Activated naive CD8-positive, alpha-beta T cell treated with anti-CD3 and anti-CD28 coated beads, Interleukin-2, amount 10 ng/mL, durations not matched to agents 7 days and 5 days (primary cell): Measurements from ENCODE around the gene TDRKH. TPM values are rescaled to one million over a fixed set of nuclear protein-coding genes. Genes with fewer than 3 reads are reported as not detected.

Experiments used
- ATAC-seq: fragments of 150-1000 bp; cut with Tn5 transposase; one replicate; pipeline ENCODE4 v1.10.0; 2021; ENCODE audit warnings: low read depth, moderate library complexity
- POLR2A ChIA-PET: fragments of 350-600 bp; sonication (Branson Sonifier 250); formaldehyde crosslinking; loops from one replicate; lab custom pipeline; 2021; ENCODE audit warnings: antibody characterized with exemption; lab: Charles Lee
- DNase-seq: peaks from one replicate; pipeline ENCODE4 v3.0.0; 2021
- H3K27ac Mint-ChIP-seq: one replicate; pipeline ENCODE4 v1.8.0; 2022; ENCODE audit warnings: mild to moderate bottlenecking, mixed read lengths
- H3K27me3 Mint-ChIP-seq: one replicate; pipeline ENCODE4 v1.8.0; 2022; ENCODE audit warnings: mild to moderate bottlenecking, moderate library complexity, mixed read lengths
- H3K36me3 Mint-ChIP-seq: one replicate; pipeline ENCODE4 v1.8.0; 2021; ENCODE audit warnings: mild to moderate bottlenecking, mixed read lengths
- H3K4me1 Mint-ChIP-seq: one replicate; pipeline ENCODE4 v1.8.0; 2021; ENCODE audit warnings: mixed read lengths
- H3K4me3 Mint-ChIP-seq: one replicate; pipeline ENCODE4 v1.8.0; 2022; ENCODE audit warnings: mild to moderate bottlenecking, moderate library complexity, mixed read lengths
- H3K9me3 Mint-ChIP-seq: one replicate; pipeline ENCODE4 v1.8.0; 2021; ENCODE audit warnings: mixed read lengths
- total RNA-seq, 2 experiments: library from RNA; stranded (reverse); gene quantifications; one replicate each; pipeline ENCODE4 v1.2.3, GENCODE V29; 2021

Gene TDRKH
- total RNA-seq, 2 experiments from 2014 or later = 15.9 to 16.1 TPM

DNA sequence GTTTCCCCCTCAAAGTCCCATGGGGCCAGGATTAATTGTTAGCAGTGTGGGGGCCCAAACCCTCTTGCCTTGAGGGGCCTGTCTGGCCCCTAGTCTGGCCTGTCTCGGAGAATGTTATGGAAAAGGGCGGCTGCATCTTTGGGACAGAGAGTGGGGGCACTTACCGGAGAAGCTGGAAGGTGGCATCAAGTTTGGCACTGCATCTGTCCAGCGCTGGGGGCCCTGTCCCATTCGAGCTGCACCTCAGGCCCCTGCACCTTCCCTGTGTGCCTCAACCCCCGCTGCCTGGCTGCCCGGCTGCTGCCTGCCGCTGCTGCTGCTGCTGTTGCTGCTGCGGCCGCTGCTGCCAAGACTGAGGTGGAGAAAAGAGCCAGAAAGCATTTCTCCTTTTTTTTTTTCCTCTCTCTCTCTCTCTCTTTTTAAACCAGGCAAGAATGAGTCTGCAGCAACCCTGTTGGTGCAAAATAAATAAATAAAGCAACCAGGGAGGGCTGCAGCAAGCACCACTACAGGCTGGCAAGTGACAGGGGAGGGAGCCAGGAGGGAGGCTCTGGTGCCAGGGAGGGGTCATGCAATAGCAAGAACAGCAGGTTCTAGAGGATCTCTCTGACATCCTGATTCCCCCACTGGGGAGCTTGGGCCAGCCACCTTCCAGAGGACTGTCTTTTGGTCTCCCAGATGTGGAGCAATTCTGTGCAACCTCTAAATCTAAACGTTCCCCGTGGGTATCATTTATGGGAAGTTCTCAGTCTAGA lies 14.9 kb upstream of the TDRKH start, which contains the start of gene LINGO4:
TSS of gene LINGO4 (minus strand) at position 354 of the 755 bp plus-strand sequence. CDS start 2,715 bp downstream, outside the sequence.
- Mint-ChIP-seq H3K36me3 (no peaks in the 10 kb centered on the region), H3K27ac (no peak within 1 kb of the TSS), H3K9me3 (no peaks in the 10 kb centered on the region), H3K27me3 (peaks cover 18% of the 10 kb centered on the region), H3K4me1 (peaks cover 5% of the 10 kb centered on the region), H3K4me3 (no peak within 1 kb of the TSS)
- ATAC-seq = no peak
- POLR2A ChIA-PET = no interaction called here
- no peak for DNase-seq

DNA sequence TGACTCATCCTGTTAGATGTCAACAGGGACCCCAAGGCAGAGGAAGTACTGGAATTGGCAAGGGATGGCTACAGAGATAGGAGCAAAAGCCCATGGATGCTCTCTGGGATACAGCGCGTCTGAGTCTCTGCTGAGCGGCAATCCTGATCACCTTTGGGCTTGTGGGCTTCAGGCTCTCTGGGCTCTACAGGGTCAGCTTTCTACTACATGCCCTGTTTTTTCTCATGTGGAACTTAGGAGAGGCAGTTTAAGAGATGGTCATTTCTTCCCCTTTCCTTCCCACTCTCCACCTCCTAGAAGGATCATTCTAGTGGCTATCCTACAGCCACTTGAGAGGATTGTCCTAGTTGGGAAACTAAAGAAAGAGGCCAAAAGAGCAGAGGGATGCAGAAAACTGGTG lies 13.6 kb upstream of the TDRKH start:
- Mint-ChIP-seq H3K9me3 (no peaks in the 10 kb centered on the region), H3K27ac (no peak overlapping the region), H3K36me3 (no peaks in the 10 kb centered on the region), H3K4me1 (peaks cover 5% of the 10 kb centered on the region), H3K4me3 (no peak overlapping the region), H3K27me3 (peaks cover 20% of the 10 kb centered on the region)
- POLR2A ChIA-PET = interaction anchor here (1.2 kb wide), 1 partner anchor 14 kb away, joined by 3 read pairs; no protein-coding TSS in a partner anchor
- ATAC-seq (no peak), DNase-seq (no peak)

DNA sequence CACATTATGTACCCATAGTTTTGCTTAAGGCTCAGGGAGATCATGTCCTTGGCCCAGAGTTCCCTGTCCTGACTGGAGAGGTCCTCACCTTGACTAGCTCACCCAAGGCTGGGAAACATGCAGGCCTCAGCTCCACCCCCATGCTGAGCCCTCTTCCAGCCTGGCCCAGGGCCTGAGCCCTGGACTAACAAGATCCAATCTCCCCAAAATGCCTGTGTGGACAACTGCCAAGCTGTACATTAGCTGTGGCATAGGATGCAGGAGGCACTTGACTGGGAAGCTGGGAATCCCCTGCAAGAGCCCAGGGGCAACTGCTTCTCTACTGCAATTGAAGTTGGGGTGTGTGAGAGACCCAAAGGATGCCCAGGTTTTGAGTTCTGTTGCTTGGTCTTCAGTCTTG lies 12.9 kb upstream of the TDRKH start:
- ATAC-seq (no peak), DNase-seq (no peak)
- Mint-ChIP-seq H3K27ac (no peak overlapping the region), H3K4me3 (no peak overlapping the region), H3K36me3 (no peaks in the 10 kb centered on the region), H3K27me3 (peaks cover 18% of the 10 kb centered on the region), H3K9me3 (no peaks in the 10 kb centered on the region), H3K4me1 (peaks cover 5% of the 10 kb centered on the region)
- POLR2A ChIA-PET = interaction anchor here (0.7 kb wide), 1 partner anchor 418 kb away, joined by 3 read pairs; no protein-coding TSS in a partner anchor

DNA sequence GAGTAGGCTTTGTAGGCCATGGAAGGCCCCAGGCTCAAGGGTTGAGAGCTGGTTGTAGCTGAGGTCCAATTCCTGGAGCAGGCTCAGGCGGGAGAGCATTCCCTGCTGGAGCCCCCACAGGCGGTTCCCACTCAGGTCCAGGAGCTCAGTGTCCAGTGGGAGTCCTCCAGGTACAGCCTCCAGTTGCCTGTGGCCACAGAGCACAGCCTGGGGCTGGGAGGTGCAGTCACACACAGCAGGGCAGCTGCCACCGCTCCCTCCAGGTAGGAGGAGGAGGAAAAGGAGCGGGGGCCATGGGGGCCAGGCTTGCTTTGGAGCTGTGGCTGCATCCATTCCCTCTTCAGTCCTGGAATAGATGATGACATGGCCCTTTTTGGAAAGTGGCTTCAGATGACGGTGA lies 12.1 kb upstream of the TDRKH start:
- Mint-ChIP-seq H3K4me1 (peaks cover 3% of the 10 kb centered on the region), H3K27ac (no peak overlapping the region), H3K9me3 (no peaks in the 10 kb centered on the region), H3K36me3 (no peaks in the 10 kb centered on the region), H3K4me3 (no peak overlapping the region), H3K27me3 (peaks cover 14% of the 10 kb centered on the region)
- ATAC-seq (no peak), DNase-seq (no peak)
- POLR2A ChIA-PET = interaction anchor here (0.7 kb wide), 1 partner anchor 418 kb away, joined by 3 read pairs; no protein-coding TSS in a partner anchor

DNA sequence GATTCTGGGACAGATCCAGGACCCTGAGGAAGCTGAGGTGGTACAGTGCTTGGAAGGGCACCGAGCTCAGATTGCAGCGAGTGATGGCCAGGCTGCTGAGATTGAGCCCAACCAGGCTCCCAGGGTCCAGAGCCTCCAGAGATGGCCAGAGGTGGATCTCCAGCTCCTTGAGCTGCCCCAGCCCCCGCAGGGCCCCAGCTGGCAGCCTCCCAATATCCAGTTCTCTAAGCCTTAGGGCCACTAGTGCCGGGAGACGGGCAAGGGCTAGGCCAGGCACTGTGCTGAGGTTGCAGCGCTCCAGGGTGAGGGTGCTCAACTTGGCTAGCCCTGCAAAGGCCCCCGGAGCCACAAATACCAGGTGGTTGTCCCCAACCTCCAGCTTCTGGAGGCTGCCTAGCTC lies 11.5 kb upstream of the TDRKH start:
- peaks cover 3% of the 10 kb centered on the region for H3K4me1 Mint-ChIP-seq
- no peaks in the 10 kb centered on the region for H3K9me3 Mint-ChIP-seq
- H3K4me3 Mint-ChIP-seq = no peak overlapping the region
- peaks cover 14% of the 10 kb centered on the region for H3K27me3 Mint-ChIP-seq
- ATAC-seq = no peak
- POLR2A ChIA-PET = no interaction called here
- no peaks in the 10 kb centered on the region for H3K36me3 Mint-ChIP-seq
- DNase-seq = no peak
- no peak overlapping the region for H3K27ac Mint-ChIP-seq

DNA sequence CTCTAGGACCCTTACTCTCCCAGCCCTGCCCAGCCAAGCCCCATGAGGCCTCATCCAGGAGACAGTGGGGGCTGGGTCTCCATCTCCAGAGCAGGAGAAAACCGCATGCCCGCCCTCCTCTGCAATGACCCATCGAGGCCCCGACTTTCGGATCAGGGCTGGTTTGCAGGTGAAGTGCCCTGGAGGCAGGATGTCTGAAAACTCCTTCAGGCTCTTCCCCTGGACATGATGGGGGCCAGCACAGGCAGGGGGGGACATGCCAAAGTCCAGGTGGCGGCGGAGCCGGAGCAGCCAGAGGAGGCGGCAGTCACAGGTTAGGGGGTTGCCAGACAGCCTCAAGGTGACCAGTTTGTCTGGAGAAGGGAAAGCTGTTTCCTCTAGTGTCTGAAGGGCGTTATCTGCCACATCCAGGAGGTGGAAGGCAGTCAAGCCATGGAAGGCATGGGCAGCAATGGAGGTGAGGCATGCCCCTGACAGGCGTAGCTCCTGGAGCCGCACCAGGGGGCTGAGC lies 11.1 kb upstream of the TDRKH start:
- peaks cover 5% of the 10 kb centered on the region for H3K4me1 Mint-ChIP-seq
- POLR2A ChIA-PET = no interaction called here
- H3K9me3 Mint-ChIP-seq = no peaks in the 10 kb centered on the region
- ATAC-seq (no peak), DNase-seq (no peak)
- H3K36me3 Mint-ChIP-seq = no peaks in the 10 kb centered on the region
- no peak overlapping the region for H3K4me3 Mint-ChIP-seq
- peaks cover 11% of the 10 kb centered on the region for H3K27me3 Mint-ChIP-seq
- H3K27ac Mint-ChIP-seq = no peak overlapping the region

DNA sequence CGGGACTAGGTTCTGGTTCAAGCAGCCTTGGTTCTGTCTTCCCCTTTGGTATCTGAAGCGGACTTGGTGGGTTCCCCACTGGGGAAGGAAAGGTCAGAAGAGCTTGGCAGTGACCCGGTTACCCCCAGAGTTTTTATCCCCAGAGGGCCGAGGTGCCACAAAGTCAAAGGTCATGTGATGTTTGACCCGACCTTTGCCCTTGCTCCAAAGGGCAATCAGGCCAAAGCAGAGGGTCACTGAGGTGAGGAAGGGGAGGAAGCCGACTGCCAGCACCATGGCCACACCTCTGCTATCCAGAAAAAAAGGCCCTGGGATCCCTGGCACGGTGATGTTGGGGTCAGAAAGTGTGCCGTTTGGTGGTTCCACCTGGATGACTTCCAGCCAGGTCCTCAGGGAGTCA lies 10.5 kb upstream of the TDRKH start:
- no peaks in the 10 kb centered on the region for H3K9me3 Mint-ChIP-seq
- no peak for DNase-seq
- POLR2A ChIA-PET = no interaction called here
- H3K4me3 Mint-ChIP-seq = no peak overlapping the region
- peaks cover 5% of the 10 kb centered on the region for H3K4me1 Mint-ChIP-seq
- H3K27me3 Mint-ChIP-seq = peaks cover 8% of the 10 kb centered on the region
- no peak for ATAC-seq
- H3K36me3 Mint-ChIP-seq = no peaks in the 10 kb centered on the region
- H3K27ac Mint-ChIP-seq = no peak overlapping the region

DNA sequence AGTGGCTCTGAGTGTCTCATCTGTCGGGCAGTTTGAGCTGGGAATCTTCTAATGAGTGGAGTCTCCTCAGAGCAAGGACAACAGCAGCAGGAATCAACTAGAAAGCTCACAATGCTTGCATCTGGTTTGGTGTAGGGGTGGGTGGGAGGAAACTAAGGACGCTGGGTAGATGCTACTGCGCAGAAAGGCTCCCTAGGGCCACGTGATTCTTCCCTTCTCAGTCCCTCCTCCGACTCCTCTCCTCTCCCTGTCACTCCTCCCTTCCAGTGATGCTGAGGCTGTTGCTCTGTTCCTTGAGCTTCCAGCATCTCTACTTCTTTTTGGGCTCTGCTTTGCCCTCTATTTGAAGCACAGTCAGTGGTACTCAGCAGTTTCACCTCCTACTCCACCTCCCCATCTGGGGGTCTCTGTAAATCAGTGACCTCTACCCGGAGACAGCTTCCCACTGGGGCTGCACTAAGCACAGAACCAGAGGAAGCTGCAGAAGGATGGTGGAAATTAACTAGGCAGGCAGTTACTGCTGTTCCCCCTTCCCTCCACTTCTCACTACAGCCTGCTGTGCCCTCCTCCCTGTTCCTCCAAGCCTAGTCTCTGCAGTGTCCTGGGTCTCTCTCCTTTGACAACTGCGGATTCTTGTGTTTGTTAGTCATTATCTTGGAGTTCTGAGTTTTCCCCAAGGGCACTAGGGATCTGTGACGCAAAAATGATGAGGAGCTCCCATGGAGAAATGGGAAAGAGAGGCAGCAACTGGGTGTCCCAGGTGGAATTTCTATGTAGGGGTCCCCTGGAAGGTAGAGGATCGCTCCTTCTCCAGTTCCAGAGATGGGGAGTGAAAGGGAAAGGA lies 9.1 kb upstream of the TDRKH start:
- peaks cover 5% of the 10 kb centered on the region for H3K4me1 Mint-ChIP-seq
- no peaks in the 10 kb centered on the region for H3K9me3 Mint-ChIP-seq
- DNase-seq = no peak
- no peaks in the 10 kb centered on the region for H3K36me3 Mint-ChIP-seq
- H3K27ac Mint-ChIP-seq = no peak overlapping the region
- H3K4me3 Mint-ChIP-seq = no peak overlapping the region
- ATAC-seq = no peak
- POLR2A ChIA-PET = no interaction called here
- peaks cover 7% of the 10 kb centered on the region for H3K27me3 Mint-ChIP-seq

DNA sequence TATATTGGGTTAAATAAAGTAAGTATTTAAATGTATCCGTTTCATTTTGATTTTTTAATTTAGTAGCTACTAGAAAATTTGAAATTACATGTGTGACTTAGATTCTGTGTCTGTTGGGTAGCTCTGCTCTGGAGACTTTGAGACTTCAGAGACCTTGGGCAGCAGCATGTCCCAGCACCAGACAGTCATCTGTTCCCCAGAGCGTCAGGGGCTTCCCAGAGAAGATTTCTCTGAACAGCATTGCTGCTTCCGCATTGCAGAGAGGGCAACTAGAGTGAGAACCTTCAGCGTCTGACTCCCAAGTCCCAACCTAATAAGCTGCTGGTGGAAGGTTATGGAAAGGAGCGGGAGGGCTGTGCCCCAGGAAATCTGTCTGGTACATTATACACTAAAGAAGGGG lies 8.3 kb upstream of the TDRKH start:
- Mint-ChIP-seq H3K9me3 (no peaks in the 10 kb centered on the region), H3K4me3 (no peak overlapping the region), H3K4me1 (peaks cover 5% of the 10 kb centered on the region), H3K27ac (no peak overlapping the region), H3K36me3 (no peaks in the 10 kb centered on the region), H3K27me3 (peaks cover 7% of the 10 kb centered on the region)
- DNase-seq (no peak), ATAC-seq (no peak)
- POLR2A ChIA-PET = no interaction called here

DNA sequence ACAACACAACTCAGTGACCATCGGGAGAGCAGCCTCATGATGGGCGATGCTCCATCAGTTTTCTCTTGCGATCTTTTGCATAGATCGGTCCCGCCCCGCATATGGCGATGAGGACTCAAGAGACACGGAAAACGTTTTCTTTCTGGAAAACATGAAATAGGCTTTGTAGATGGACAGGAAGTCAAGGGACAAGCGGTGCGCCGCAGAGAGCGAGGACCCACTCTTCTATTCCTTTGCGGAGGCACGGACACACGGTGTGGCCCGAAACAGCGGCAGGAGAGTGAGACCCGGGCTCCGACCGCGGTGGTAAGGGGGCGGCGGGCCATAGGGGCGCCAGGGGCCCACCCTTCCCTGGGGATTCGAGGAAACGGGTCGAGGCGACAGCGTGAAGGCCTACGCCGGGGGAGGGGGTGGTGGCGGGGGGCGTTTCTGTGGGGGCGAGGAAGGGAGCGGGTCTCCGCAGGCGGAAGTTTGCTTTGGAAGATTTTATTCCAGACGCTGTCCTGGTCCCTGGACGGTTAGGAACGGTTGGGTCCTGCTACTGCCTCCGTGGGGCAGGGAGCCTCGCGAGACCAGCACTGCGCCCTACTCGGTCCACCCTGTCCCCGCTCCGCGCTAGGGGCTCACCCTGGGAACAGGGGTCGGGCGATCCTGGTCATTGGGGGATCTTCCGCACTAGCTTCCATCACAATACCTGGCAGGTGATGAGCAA lies 796 bp upstream of the TDRKH start:
- H3K4me1 Mint-ChIP-seq = peaks cover 16% of the 10 kb centered on the region
- no peaks in the 10 kb centered on the region for H3K27me3 Mint-ChIP-seq
- DNase-seq (peak; percentile 49), ATAC-seq (no peak)
- POLR2A ChIA-PET = interaction anchor here (2.2 kb wide), 1 partner anchor 28 kb away, joined by 17 read pairs; the partner anchor contains the start of gene MRPL9
- H3K27ac Mint-ChIP-seq = peak overlapping the region; percentile 90
- peak overlapping the region; percentile 92 for H3K4me3 Mint-ChIP-seq
- H3K36me3 Mint-ChIP-seq = no peaks in the 10 kb centered on the region
- H3K9me3 Mint-ChIP-seq = no peaks in the 10 kb centered on the region

DNA sequence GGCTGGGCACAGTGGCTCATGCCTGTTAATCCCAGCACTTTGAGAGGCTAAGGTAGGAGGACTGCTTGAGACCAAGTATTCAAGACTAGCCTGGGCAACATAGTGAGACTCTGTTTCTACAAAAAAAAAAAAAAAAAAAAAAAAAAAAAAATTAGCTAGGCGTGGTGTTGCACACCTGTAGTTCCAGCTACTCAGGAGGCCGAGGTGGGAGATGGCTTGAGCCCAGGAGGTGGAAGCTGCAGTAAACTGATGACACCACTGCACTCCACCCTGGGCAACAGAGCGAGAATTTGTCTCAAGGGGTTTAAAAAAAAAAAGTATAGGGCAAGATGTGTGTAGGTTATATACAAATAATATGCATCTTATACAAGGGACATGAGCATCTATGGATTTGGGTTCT lies 2.6 kb downstream of the TDRKH start:
- H3K36me3 Mint-ChIP-seq = no peaks in the 10 kb centered on the region
- no peaks in the 10 kb centered on the region for H3K9me3 Mint-ChIP-seq
- H3K4me3 Mint-ChIP-seq = no peak overlapping the region
- POLR2A ChIA-PET = no interaction called here
- H3K27ac Mint-ChIP-seq = no peak overlapping the region
- no peaks in the 10 kb centered on the region for H3K27me3 Mint-ChIP-seq
- peaks cover 16% of the 10 kb centered on the region for H3K4me1 Mint-ChIP-seq
- DNase-seq = no peak
- no peak for ATAC-seq

DNA sequence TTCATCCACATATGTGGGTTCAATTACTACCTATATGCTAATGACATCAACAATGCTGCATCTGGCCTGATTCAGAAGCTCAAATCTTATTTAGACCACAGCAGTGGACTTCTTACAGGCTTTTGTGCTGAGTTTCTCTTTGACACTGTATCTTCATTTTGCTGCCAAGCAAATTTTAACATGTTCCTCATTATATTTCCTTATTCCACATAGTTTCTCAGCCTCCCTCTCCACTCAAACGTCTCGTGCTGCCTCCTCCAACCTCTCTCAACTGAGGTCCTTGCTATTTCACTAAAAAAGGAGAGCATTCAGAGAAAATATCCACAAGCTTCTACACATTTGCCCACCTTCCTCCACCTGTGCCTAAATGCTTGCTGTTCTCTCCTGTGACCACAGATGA lies 6.5 kb downstream of the TDRKH start:
- POLR2A ChIA-PET = interaction anchor here (1.1 kb wide), 1 partner anchor 21 kb away, joined by 3 read pairs; no protein-coding TSS in a partner anchor
- H3K4me3 Mint-ChIP-seq = no peak overlapping the region
- H3K4me1 Mint-ChIP-seq = peaks cover 2% of the 10 kb centered on the region
- ATAC-seq (no peak), DNase-seq (no peak)
- no peaks in the 10 kb centered on the region for H3K27me3 Mint-ChIP-seq
- peaks cover 2% of the 10 kb centered on the region for H3K36me3 Mint-ChIP-seq
- H3K27ac Mint-ChIP-seq = no peak overlapping the region
- H3K9me3 Mint-ChIP-seq = no peaks in the 10 kb centered on the region

DNA sequence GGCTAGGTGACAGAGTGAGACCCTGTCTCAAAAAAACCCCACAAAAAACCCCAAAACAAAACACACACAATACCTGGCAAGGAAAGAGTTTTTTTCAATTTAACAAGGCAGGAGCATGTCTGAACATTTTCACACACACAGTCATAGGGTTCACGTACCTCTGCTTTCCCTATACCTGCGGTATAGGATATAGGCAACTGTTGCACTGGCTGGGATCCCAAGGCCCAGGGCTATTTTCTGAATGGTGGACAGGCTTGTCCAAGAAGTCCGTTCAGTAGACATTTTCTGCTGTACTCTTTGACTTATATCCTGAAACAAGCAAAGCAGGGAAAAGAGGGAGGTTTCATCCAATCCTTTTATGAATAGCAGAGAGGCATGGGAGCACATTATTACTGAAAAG lies 7.6 kb downstream of the TDRKH start:
- POLR2A ChIA-PET = no interaction called here
- H3K9me3 Mint-ChIP-seq = no peaks in the 10 kb centered on the region
- H3K36me3 Mint-ChIP-seq = peaks cover 2% of the 10 kb centered on the region
- DNase-seq (no peak), ATAC-seq (no peak)
- H3K4me1 Mint-ChIP-seq = peaks cover 2% of the 10 kb centered on the region
- no peak overlapping the region for H3K27ac Mint-ChIP-seq
- H3K4me3 Mint-ChIP-seq = no peak overlapping the region
- H3K27me3 Mint-ChIP-seq = no peaks in the 10 kb centered on the region
